ENCODE results near the gene C1orf198.

GRCh38 chr1:230839173-230839572 is 29.1 kb downstream of the C1orf198 start:
- TF ChIP-seq POLR2AphosphoS5 (IDR thresholded peaks at IDR 0.05; ENCODE audit: low read depth, low read length) (no peak), TAF1 (IDR thresholded peaks at IDR 0.05; ENCODE audit: borderline replicate concordance, insufficient read depth, low read length) (no peak), REST (IDR thresholded peaks at IDR 0.05; ENCODE audit: insufficient read depth in 1 of 2, low read depth in 2 of 2, low read length in 2 of 2) (no peak)
